Astrocyte (in vitro differentiated cells and primary cell): ENCODE measurements around the gene CREB3L1. TPM values are rescaled to one million over a fixed set of nuclear protein-coding genes. Genes with fewer than 3 reads are reported as not detected.

Experiments used
- DNase-seq: peaks from one replicate; pipeline ENCODE4 v3.0.0-alpha.2; 2010; ENCODE audit warnings: low read depth
- FAIRE-seq: peaks from 2 replicates; lab custom pipeline; 2011; peaks lifted over from hg19 to GRCh38; lab: Jason Lieb, UNC
- H2AFZ ChIP-seq: 2 replicates; pipeline ENCODE4 v1.6.0; 2012; ENCODE audit warnings: low read depth, low read length, inconsistent platforms
- H3K27ac ChIP-seq: 2 replicates; pipeline ENCODE4 v1.5.1; 2011; ENCODE audit warnings: low read depth, low read length, inconsistent platforms
- H3K27me3 ChIP-seq: 2 replicates; pipeline ENCODE4 v1.6.0; 2011; ENCODE audit warnings: low read length, inconsistent platforms; ENCODE audit not compliant: insufficient read depth
- H3K36me3 ChIP-seq: 2 replicates; pipeline ENCODE4 v1.5.1; 2011; ENCODE audit warnings: low read length, inconsistent platforms; ENCODE audit not compliant: insufficient read depth
- H3K4me1 ChIP-seq: 2 replicates; pipeline ENCODE4 v1.5.1; 2011; ENCODE audit warnings: low read length, inconsistent platforms; ENCODE audit not compliant: insufficient read depth
- H3K4me2 ChIP-seq: 2 replicates; pipeline ENCODE4 v1.6.0; 2012; ENCODE audit warnings: low read length, inconsistent platforms
- H3K4me3 ChIP-seq: 2 replicates; pipeline ENCODE4 v1.5.1; 2011; ENCODE audit warnings: low read depth, mild to moderate bottlenecking, low read length, inconsistent platforms; ENCODE audit not compliant: insufficient read depth
- H3K79me2 ChIP-seq: 2 replicates; pipeline ENCODE4 v1.6.0; 2012; ENCODE audit warnings: mild to moderate bottlenecking, low read length, inconsistent platforms; ENCODE audit not compliant: insufficient read depth
- H3K9ac ChIP-seq: 2 replicates; pipeline ENCODE4 v1.6.0; 2012; ENCODE audit warnings: mild to moderate bottlenecking, low read length, inconsistent platforms
- H3K9me3 ChIP-seq: 2 replicates; pipeline ENCODE4 v1.5.1; 2012; ENCODE audit warnings: low read depth, mild to moderate bottlenecking, low read length, inconsistent platforms; ENCODE audit not compliant: insufficient read depth
- H4K20me1 ChIP-seq: 2 replicates; pipeline ENCODE4 v1.6.0; 2012; ENCODE audit warnings: low read length, inconsistent platforms; ENCODE audit not compliant: insufficient read depth
- H3K27ac Mint-ChIP-seq: one replicate; pipeline ENCODE4 v1.8.0; 2021; ENCODE audit warnings: mild to moderate bottlenecking, mixed read lengths; ENCODE audit not compliant: unreplicated experiment
- H3K27me3 Mint-ChIP-seq: one replicate; pipeline ENCODE4 v1.8.0; 2021; ENCODE audit warnings: low read depth, mixed read lengths; ENCODE audit not compliant: unreplicated experiment
- H3K36me3 Mint-ChIP-seq: one replicate; pipeline ENCODE4 v1.8.0; 2021; ENCODE audit warnings: low read depth, mixed read lengths; ENCODE audit not compliant: unreplicated experiment
- H3K4me1 Mint-ChIP-seq: one replicate; pipeline ENCODE4 v1.8.0; 2021; ENCODE audit warnings: low read depth, mixed read lengths; ENCODE audit not compliant: unreplicated experiment
- H3K4me3 Mint-ChIP-seq: one replicate; pipeline ENCODE4 v1.8.0; 2021; ENCODE audit warnings: mild to moderate bottlenecking, moderate library complexity, mixed read lengths; ENCODE audit not compliant: unreplicated experiment
- H3K9me3 Mint-ChIP-seq: one replicate; pipeline ENCODE4 v1.8.0; 2021; ENCODE audit warnings: mild to moderate bottlenecking, mixed read lengths; ENCODE audit not compliant: unreplicated experiment
- CTCF ChIP-seq: IDR thresholded peaks from 2 replicates; pipeline ENCODE4 v1.5.1; 2011; ENCODE audit warnings: low read depth, mild to moderate bottlenecking, inconsistent platforms, low read length, moderate library complexity; ENCODE audit not compliant: insufficient read depth
- EZH2 ChIP-seq: IDR thresholded peaks from 2 replicates; pipeline ENCODE4 v1.6.1; 2012; ENCODE audit warnings: mild to moderate bottlenecking, low read length, inconsistent platforms; ENCODE audit not compliant: insufficient read depth
- total RNA-seq: library from RNA; stranded (reverse); gene quantifications from 2 replicates; pipeline ENCODE4 v1.2.1, GENCODE V29; 2021

CREB3L1 gene
- total RNA-seq, 1 donor from 2014 or later = 324 TPM

GRCh38 chr11:46370253-46370652 is 92.8 kb downstream of the CREB3L1 start:
- TF ChIP-seq CTCF (no peak), EZH2 (no peak)
- no peak overlapping the region for H3K4me3 ChIP-seq
- FAIRE-seq (no peak), DNase-seq (no peak)
- H3K27me3 ChIP-seq = no peaks in the 10 kb centered on the region
- H3K4me1 ChIP-seq = peaks cover 7% of the 10 kb centered on the region
- H3K36me3 Mint-ChIP-seq = peaks cover 9% of the 10 kb centered on the region
- no peaks in the 10 kb centered on the region for H3K79me2 ChIP-seq
- H3K4me3 Mint-ChIP-seq = no peak overlapping the region
- H3K9me3 Mint-ChIP-seq = no peaks in the 10 kb centered on the region
- H3K27me3 Mint-ChIP-seq = no peaks in the 10 kb centered on the region
- H2AFZ ChIP-seq = no peak overlapping the region
- no peak overlapping the region for H3K4me2 ChIP-seq
- no peak overlapping the region for H3K27ac ChIP-seq
- no peak overlapping the region for H3K9ac ChIP-seq
- H3K36me3 ChIP-seq = no peaks in the 10 kb centered on the region
- no peaks in the 10 kb centered on the region for H3K9me3 ChIP-seq
- no peak overlapping the region for H3K27ac Mint-ChIP-seq
- H3K4me1 Mint-ChIP-seq = no peaks in the 10 kb centered on the region
- H4K20me1 ChIP-seq = peaks cover 30% of the 10 kb centered on the region

Other genes starting within 250 kb of the CREB3L1 start
- gene PHF21A, start 156.2 kb upstream of the CREB3L1 start, total RNA-seq = 64.2 and 69.3 TPM in 2 replicates
- 53.8 and 59.3 TPM in 2 replicates for gene DGKZ, start 69.8 kb downstream of the CREB3L1 start, total RNA-seq
- 277 and 325 TPM in 2 replicates for gene MDK, start 104.0 kb downstream of the CREB3L1 start, total RNA-seq
- 0.27 and 0.43 TPM in 2 replicates for gene CHRM4, start 114.1 kb downstream of the CREB3L1 start, total RNA-seq